Smooth muscle cell of the brain vasculature (primary cell): ENCODE measurements around the gene GOLGA3.

Experiments used
- DNase-seq: peaks from one replicate; pipeline ENCODE4 v3.0.0-alpha.2; 2012; ENCODE audit warnings: low read depth, low spot score

GOLGA3 gene

GRCh38 chr12:132720606-132721345, 107.9 kb downstream of the GOLGA3 start:
- no peak for DNase-seq

GRCh38 chr12:132719954-132720324, 108.7 kb downstream of the GOLGA3 start:
- DNase-seq = no peak

- DNase-seq = no peak
Measured at GRCh38 chr12:132719141-132719953, 109.3 kb downstream of the GOLGA3 start.
